ENCODE measurements around the gene ABCB6. TPM values are rescaled to one million over a fixed set of nuclear protein-coding genes. Genes with fewer than 3 reads are reported as not detected.

Gene ABCB6
- polyA plus RNA-seq, 1 donor from 2014 or later = 1.2 TPM

- Mint-ChIP-seq H3K4me3 (peak within 1 kb of the TSS; percentile 95 to 98 (median 97)), H3K27me3 (no peaks in the 10 kb centered on the region), H3K36me3 (peaks cover 2% of the 10 kb centered on the region), H3K4me1 (peaks cover 15 to 31% (median 26%) of the 10 kb centered on the region in 3 donors), H3K27ac (peak within 1 kb of the TSS; percentile 97 to 100 (median 100)), H3K9me3 (no peaks in the 10 kb centered on the region)
These were observed 41.0 kb downstream of the ABCB6 start, which contains the start of gene RETREG2 for GRCh38 chr2:219177552-219178376. Gene RETREG2 (plus strand): TSS chr2:219178275. CDS start chr2:219178353, 78 bp downstream.

DNA sequence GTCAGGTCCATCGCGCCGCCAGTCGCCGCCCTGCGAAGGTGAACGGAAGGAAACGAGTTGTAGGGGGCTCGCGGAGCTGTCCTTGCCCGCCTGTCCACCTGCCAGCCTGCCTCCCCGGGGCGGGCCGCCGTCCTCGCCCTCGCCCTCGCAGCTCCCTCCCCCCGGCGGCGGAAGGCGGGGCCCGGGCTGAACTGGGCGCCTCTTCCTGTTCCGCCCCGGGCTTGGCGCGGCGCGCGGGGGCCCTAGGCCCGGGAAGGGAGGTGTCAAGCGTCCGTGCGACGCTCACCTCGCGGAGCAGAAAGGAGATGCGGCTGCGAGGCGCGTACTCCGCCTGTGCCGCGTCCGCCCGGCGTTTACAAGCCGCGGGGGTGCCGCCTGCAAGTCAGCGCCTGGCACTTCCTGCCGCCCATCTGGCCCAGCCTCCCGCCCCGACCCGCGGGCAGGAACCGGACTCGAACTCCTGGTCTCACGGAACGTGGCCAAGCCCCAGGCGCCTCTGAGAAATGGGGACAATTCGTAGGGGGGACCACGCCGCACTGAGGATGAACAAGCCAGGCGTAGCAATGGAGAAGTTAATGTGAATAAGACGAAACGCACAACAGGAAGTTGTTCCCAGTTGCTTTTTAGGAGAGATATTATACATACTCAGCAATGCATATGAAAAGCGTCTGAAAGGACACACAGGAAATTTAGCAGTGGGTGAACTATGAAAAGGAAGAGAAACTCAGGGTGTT lies 41.8 kb downstream of the ABCB6 start, which contains the start of gene CNPPD1:
Gene CNPPD1, minus strand, starts transcription at position 108 of the 734 bp plus-strand sequence. Its CDS starts 97 bp downstream, at position 11.
- Mint-ChIP-seq H3K9me3 (no peaks in the 10 kb centered on the region), H3K4me1 (peaks cover 15 to 31% (median 29%) of the 10 kb centered on the region in 3 donors), H3K36me3 (peaks cover 2% of the 10 kb centered on the region), H3K4me3 (peak within 1 kb of the TSS; percentile 95 to 98 (median 97)), H3K27me3 (no peaks in the 10 kb centered on the region), H3K27ac (peak within 1 kb of the TSS; percentile 97 to 100 (median 100))

GRCh38 chr2:219175928-219176817 lies 42.6 kb downstream of the ABCB6 start:
- H3K4me3 Mint-ChIP-seq = peak overlapping the region; percentile 95 to 98 (median 97)
- H3K27me3 Mint-ChIP-seq = no peaks in the 10 kb centered on the region
- H3K4me1 Mint-ChIP-seq = peaks cover 15 to 36% (median 31%) of the 10 kb centered on the region in 3 donors
- H3K27ac Mint-ChIP-seq = peak overlapping the region; percentile 97 to 100 (median 100)
- H3K36me3 Mint-ChIP-seq = peaks cover 2% of the 10 kb centered on the region
- no peaks in the 10 kb centered on the region for H3K9me3 Mint-ChIP-seq

DNA sequence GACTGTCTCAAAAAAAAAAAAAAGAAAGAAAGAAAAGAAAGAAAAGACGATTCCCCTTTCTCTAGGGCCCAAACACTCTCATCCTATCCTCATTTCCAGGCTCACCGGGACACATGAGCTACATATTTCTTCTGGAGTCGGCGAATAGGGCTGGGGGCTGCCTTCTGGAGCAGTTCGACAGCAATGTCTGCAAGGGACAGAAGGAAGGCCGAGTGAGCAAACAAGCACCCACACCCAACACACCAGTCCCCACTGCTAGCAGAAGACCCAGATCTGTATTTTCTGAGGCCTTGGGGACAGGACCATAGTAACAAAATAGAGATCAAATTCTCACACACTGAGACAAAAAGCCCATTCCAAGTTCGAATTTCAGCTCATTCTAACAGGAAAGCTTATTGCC lies 43.3 kb downstream of the ABCB6 start:
- no peaks in the 10 kb centered on the region for H3K9me3 Mint-ChIP-seq

GRCh38 chr2:219174801-219175200 lies 44.0 kb downstream of the ABCB6 start:
- H3K9me3 Mint-ChIP-seq = no peaks in the 10 kb centered on the region
- peak overlapping the region; percentile 46 to 92 (median 69) for H3K27ac Mint-ChIP-seq
- no peaks in the 10 kb centered on the region for H3K27me3 Mint-ChIP-seq
- peaks cover 17 to 39% (median 31%) of the 10 kb centered on the region in 3 donors for H3K4me1 Mint-ChIP-seq
- peak overlapping the region in 1 of 4 donors; percentile 70 for H3K4me3 Mint-ChIP-seq
- no peaks in the 10 kb centered on the region for H3K36me3 Mint-ChIP-seq

More for the DNA sequence above, 43.3 kb downstream of the ABCB6 start:
- Mint-ChIP-seq H3K27me3 (no peaks in the 10 kb centered on the region), H3K4me1 (peaks cover 17 to 39% (median 33%) of the 10 kb centered on the region in 3 donors), H3K36me3 (no peaks in the 10 kb centered on the region), H3K27ac (peak overlapping the region; percentile 76 to 97 (median 97)), H3K4me3 (peak overlapping the region; percentile 81 to 97 (median 96))

DNA sequence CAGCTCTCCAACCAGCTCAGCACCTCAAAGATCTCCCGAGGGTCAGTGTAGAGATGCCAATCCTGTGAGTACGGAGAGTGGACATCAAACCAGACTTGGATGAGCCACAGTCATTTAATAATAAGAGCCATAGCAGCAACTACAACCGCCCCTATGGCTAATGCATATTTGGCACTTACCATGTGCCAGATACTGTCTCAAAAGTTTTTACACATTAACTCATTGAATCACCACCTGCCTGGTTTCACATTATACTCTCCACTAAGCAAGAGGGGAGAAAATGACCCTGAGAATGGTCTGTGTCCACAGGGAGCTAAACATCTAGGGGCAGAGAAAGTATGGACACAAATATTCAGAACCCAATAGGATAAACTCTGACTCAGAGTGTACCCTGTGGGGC lies 44.6 kb downstream of the ABCB6 start:
- Mint-ChIP-seq H3K4me1 (peaks cover 16 to 36% (median 26%) of the 10 kb centered on the region in 3 donors), H3K27me3 (no peaks in the 10 kb centered on the region), H3K27ac (peak overlapping the region; percentile 46 to 92 (median 69)), H3K4me3 (peak overlapping the region in 2 of 4 donors; percentile 47 to 70), H3K9me3 (no peaks in the 10 kb centered on the region), H3K36me3 (peaks cover 1% of the 10 kb centered on the region)

DNA sequence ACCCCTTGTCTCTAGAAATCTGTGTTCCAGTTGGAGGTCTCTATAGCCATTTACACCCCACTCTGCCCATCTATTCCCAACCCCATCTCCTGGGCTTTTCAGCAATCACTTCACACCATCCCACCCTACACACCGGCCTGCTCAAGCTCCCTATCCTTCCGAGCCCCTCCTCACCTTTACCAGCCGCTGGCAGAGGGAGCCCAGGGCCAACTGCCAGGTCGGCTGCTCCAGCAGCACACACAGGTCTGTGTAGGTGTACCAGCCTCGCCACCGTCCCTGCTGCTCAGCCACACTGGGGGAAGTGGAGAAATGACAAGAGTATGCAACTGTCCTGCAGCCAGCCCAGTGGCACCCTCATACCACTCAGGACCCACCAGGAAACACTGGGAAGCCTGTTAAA lies 45.6 kb downstream of the ABCB6 start:
- H3K4me1 Mint-ChIP-seq = peaks cover 10 to 30% (median 21%) of the 10 kb centered on the region in 3 donors
- peak overlapping the region in 2 of 4 donors; percentile 45 to 76 for H3K4me3 Mint-ChIP-seq
- peaks cover 1% of the 10 kb centered on the region for H3K36me3 Mint-ChIP-seq
- no peaks in the 10 kb centered on the region for H3K27me3 Mint-ChIP-seq
- H3K27ac Mint-ChIP-seq = peak overlapping the region in 1 of 3 donors; percentile 46
- no peaks in the 10 kb centered on the region for H3K9me3 Mint-ChIP-seq

DNA sequence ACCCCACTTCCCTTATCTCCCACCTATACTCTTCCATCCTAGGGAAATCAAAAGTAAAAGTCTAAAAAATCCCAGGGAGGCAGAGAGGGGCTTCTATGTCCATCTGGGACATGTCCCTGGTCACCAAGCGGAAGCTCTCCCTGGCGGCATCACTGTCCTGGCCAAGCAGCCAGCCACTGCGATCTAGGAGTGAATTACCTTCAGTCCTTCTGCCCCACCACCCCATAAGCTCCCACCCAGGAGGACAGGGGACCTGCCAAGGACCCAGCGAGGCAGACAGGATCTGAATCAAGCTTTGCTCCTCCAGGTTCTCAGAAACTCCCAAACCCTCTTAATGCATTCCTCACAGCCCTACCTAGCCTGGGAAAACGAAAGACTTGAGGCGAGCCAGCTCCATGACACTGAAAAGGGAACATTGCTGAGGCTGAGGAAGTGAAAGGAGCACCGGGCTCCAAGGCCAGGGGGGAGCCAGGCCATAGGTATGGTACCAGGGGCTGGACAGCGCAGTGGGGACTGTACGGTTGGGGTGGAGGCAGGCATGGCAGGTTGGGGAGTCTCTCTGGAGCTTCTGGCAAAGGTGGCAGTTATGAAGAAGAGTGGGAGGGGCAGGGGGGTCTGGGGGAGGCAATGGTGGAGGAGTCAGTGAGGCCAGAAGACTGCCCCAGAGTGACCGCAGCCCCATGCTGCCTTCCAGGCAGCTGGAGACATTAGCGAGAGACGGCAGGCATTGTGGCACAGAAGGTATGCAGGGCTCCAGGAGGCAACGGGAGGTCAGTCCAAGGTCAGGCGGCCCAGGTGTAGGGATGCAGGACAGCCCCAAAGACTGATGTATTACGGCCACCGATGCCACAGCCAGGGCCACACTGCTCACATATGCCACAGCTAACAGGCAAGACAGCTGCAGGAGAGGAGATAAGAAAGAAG lies 46.3 kb downstream of the ABCB6 start:
- Mint-ChIP-seq H3K27ac (peak overlapping the region in 1 of 3 donors; percentile 46), H3K27me3 (no peaks in the 10 kb centered on the region), H3K4me1 (peaks cover 10 to 30% (median 21%) of the 10 kb centered on the region in 3 donors), H3K4me3 (peak overlapping the region in 2 of 4 donors; percentile 39 to 77), H3K9me3 (no peaks in the 10 kb centered on the region), H3K36me3 (peaks cover 1% of the 10 kb centered on the region)

GRCh38 chr2:219171231-219171651 lies 47.5 kb downstream of the ABCB6 start:
- H3K4me1 Mint-ChIP-seq = peaks cover 10 to 30% (median 21%) of the 10 kb centered on the region in 3 donors
- H3K4me3 Mint-ChIP-seq = peak overlapping the region in 1 of 4 donors; percentile 77
- peaks cover 4% of the 10 kb centered on the region for H3K36me3 Mint-ChIP-seq
- H3K27ac Mint-ChIP-seq = peak overlapping the region; percentile 41 to 85 (median 80)
- no peaks in the 10 kb centered on the region for H3K9me3 Mint-ChIP-seq
- no peaks in the 10 kb centered on the region for H3K27me3 Mint-ChIP-seq

GRCh38 chr2:219169930-219170654 lies 48.7 kb downstream of the ABCB6 start, which contains the start of gene SLC23A3:
Gene SLC23A3 (minus strand): TSS chr2:219170029. CDS start chr2:219169984, 45 bp downstream.
- H3K27ac Mint-ChIP-seq = peak within 1 kb of the TSS in 2 of 3 donors; percentile 46 to 85
- peaks cover 7 to 24% (median 14%) of the 10 kb centered on the region in 3 donors for H3K4me1 Mint-ChIP-seq
- peaks cover 4% of the 10 kb centered on the region for H3K36me3 Mint-ChIP-seq
- H3K4me3 Mint-ChIP-seq = peak within 1 kb of the TSS in 1 of 4 donors; percentile 77
- no peaks in the 10 kb centered on the region for H3K27me3 Mint-ChIP-seq
- H3K9me3 Mint-ChIP-seq = no peaks in the 10 kb centered on the region

GRCh38 chr2:219168932-219169331 lies 49.8 kb downstream of the ABCB6 start:
- peaks cover 4% of the 10 kb centered on the region for H3K36me3 Mint-ChIP-seq
- H3K27ac Mint-ChIP-seq = no peak overlapping the region
- H3K4me1 Mint-ChIP-seq = peaks cover 6 to 15% (median 6%) of the 10 kb centered on the region in 3 donors
- H3K27me3 Mint-ChIP-seq = no peaks in the 10 kb centered on the region
- H3K4me3 Mint-ChIP-seq = no peak overlapping the region
- H3K9me3 Mint-ChIP-seq = no peaks in the 10 kb centered on the region

DNA sequence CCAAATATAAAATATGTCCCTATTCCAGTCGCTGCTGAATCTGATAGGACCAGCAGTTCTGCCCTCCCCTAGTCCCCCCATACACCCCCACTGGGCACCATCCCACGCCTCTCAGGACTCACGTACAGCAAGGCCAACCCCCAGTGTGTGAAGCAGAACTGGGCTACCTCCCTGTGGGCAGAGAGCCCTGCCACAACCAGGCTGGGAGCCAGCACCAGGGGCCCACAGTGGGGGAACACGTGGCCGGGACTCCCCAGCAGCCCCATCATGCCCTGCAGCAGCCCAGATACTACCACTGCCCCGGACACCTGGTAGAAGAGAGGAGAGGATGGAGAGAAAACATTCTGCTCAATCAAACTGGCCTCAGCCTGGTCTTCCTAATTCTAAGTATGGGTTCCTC lies 50.2 kb downstream of the ABCB6 start:
- Mint-ChIP-seq H3K9me3 (no peaks in the 10 kb centered on the region), H3K4me3 (no peak overlapping the region), H3K36me3 (peaks cover 4% of the 10 kb centered on the region), H3K4me1 (peaks cover 4 to 13% (median 5%) of the 10 kb centered on the region in 3 donors), H3K27ac (no peak overlapping the region), H3K27me3 (no peaks in the 10 kb centered on the region)

All from IgD-negative memory B cell (primary cell).